ENCODE results near the gene LRRFIP2.

- TF ChIP-seq, protein P1, sequence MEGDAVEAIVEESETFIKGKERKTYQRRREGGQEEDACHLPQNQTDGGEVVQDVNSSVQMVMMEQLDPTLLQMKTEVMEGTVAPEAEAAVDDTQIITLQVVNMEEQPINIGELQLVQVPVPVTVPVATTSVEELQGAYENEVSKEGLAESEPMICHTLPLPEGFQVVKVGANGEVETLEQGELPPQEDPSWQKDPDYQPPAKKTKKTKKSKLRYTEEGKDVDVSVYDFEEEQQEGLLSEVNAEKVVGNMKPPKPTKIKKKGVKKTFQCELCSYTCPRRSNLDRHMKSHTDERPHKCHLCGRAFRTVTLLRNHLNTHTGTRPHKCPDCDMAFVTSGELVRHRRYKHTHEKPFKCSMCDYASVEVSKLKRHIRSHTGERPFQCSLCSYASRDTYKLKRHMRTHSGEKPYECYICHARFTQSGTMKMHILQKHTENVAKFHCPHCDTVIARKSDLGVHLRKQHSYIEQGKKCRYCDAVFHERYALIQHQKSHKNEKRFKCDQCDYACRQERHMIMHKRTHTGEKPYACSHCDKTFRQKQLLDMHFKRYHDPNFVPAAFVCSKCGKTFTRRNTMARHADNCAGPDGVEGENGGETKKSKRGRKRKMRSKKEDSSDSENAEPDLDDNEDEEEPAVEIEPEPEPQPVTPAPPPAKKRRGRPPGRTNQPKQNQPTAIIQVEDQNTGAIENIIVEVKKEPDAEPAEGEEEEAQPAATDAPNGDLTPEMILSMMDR (IDR thresholded peaks at IDR 0.05; ENCODE audit: poor library complexity) = no peak
- no peak for TF ChIP-seq EZH2 (IDR thresholded peaks at IDR 0.05; ENCODE audit: borderline replicate concordance)
These were observed 38.8 kb downstream of the LRRFIP2 start for GRCh38 chr3:37135561-37135960.
